ACHN (cell line): Measurements from ENCODE around the gene MLPH.
"Not testable (repeated sequence)": the region's sequence is repeated elsewhere in the genome, so short reads cannot be mapped to it uniquely, and the experiment has no call there.

Source experiments
- DNase-seq: peaks from one replicate; pipeline ENCODE4 v3.0.0-alpha.2; 2015
- in situ Hi-C: cut with HindIII; loops from 2 replicates; pipeline ENCODE4 v1.10.0; 2017; ENCODE audit warnings: low sequenced_read_pairs, low pct_ligation_motif_present, low pct_unique_long_range_greater_than_20kb

The MLPH gene

GRCh38 chr2:237455764-237456163, 31.3 kb upstream of the MLPH start:
- in situ Hi-C loops = no loop called here
- no peak for DNase-seq

GRCh38 chr2:237456200-237456843, 30.7 kb upstream of the MLPH start:
- in situ Hi-C loops = no loop called here
- no peak for DNase-seq

- DNase-seq = no peak
- in situ Hi-C loops = no loop called here
These were observed 29.6 kb upstream of the MLPH start for GRCh38 chr2:237457388-237457941.

GRCh38 chr2:237458519-237458918, 28.5 kb upstream of the MLPH start:
- in situ Hi-C loops = no loop called here
- no peak for DNase-seq

GRCh38 chr2:237459226-237459625, 27.8 kb upstream of the MLPH start:
- in situ Hi-C loops = no loop called here
- DNase-seq = no peak

- peak; percentile 47 for DNase-seq
- in situ Hi-C loops = no loop called here
These were observed 27.3 kb upstream of the MLPH start for GRCh38 chr2:237459741-237460174.

- DNase-seq = peak; percentile 70
- in situ Hi-C loops = no loop called here
These were observed 22.2 kb upstream of the MLPH start for GRCh38 chr2:237464757-237465391.

- DNase-seq = peak; percentile 97
These were observed 21.4 kb upstream of the MLPH start for GRCh38 chr2:237465515-237466148.

GRCh38 chr2:237466211-237466610, 20.8 kb upstream of the MLPH start:
- in situ Hi-C loops = no loop called here
- DNase-seq = peak; percentile 79

More at GRCh38 chr2:237465515-237466148, 21.4 kb upstream of the MLPH start:
- in situ Hi-C loops = no loop called here

GRCh38 chr2:237467447-237468179, 19.4 kb upstream of the MLPH start:
- no peak for DNase-seq
- in situ Hi-C loops = no loop called here

GRCh38 chr2:237469410-237469809, 17.6 kb upstream of the MLPH start:
- in situ Hi-C loops = not testable (repeated sequence)

GRCh38 chr2:237469849-237470248, 17.2 kb upstream of the MLPH start:
- DNase-seq = no peak
- in situ Hi-C loops = no loop called here

More at GRCh38 chr2:237469410-237469809, 17.6 kb upstream of the MLPH start:
- DNase-seq = not testable (repeated sequence)

GRCh38 chr2:237470914-237471313, 16.1 kb upstream of the MLPH start:
- in situ Hi-C loops = no loop called here
- no peak for DNase-seq

- in situ Hi-C loops = no loop called here
- peak; percentile 78 for DNase-seq
These were observed 15.4 kb upstream of the MLPH start for GRCh38 chr2:237471438-237472186.

GRCh38 chr2:237472187-237472712, 14.8 kb upstream of the MLPH start:
- in situ Hi-C loops = no loop called here
- DNase-seq = no peak

- in situ Hi-C loops = no loop called here
- DNase-seq = no peak
These were observed 13.9 kb upstream of the MLPH start for GRCh38 chr2:237472909-237473877.

- in situ Hi-C loops = no loop called here
- peak; percentile 41 for DNase-seq
These were observed 13.1 kb upstream of the MLPH start for GRCh38 chr2:237473878-237474441.
